ENCODE results near the gene TRPV6. TPM values are rescaled to one million over a fixed set of nuclear protein-coding genes. Genes with fewer than 3 reads are reported as not detected.

TRPV6 gene
- total RNA-seq, 3 donors from 2014 or later (not counting 1 experiment from before 2014, with no cell fraction given), result not detected

DNA sequence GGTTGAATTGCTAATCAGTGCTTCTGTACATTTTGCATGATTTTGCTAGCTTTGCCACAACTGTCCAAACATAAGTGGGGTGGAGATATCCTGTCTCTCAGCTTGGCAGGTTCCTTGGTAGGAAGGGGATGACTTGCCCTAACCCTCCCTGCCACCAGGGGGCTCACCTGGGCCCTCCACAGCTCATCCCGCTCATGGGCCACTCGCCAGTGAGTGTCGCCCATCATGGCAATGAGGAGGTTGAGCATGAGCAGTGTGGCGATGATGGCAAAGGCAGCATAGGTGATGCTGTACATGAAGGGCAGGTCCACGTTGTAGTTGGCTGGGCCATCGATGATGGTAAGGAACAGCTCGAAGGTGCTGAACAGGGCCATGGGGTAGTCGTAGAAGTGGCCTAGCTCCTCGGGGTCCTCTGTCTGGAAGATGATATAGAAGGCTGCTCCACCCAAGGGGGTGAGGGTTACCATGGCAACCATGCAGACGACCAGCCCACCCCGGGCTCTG is 12.2 kb downstream of the TRPV6 start:
- Histone ChIP-seq H3K9me3 (ENCODE audit: control insufficient read depth, insufficient read depth, low read length) (no peaks in the 10 kb centered on the region), H3K27ac (ENCODE audit: low read length) (no peak overlapping the region), H3K36me3 (ENCODE audit: control insufficient read depth, insufficient read depth, low read length) (no peaks in the 10 kb centered on the region), H3K4me3 (ENCODE audit: low read length) (no peak overlapping the region), H3K4me1 (ENCODE audit: control insufficient read depth, insufficient read depth, low read length) (no peaks in the 10 kb centered on the region), H3K27me3 (ENCODE audit: control insufficient read depth, insufficient read depth, low read length) (no peaks in the 10 kb centered on the region)
- Mint-ChIP-seq H3K27ac (no peak overlapping the region), H3K36me3 (no peaks in the 10 kb centered on the region), H3K4me1 (no peaks in the 10 kb centered on the region), H3K4me3 (no peak overlapping the region), H3K27me3 (ENCODE audit: low read depth in 2 of 2) (peaks cover 0 to 5% of the 10 kb centered on the region in 2 donors), H3K9me3 (no peaks in the 10 kb centered on the region)
- TF ChIP-seq, protein P1, sequence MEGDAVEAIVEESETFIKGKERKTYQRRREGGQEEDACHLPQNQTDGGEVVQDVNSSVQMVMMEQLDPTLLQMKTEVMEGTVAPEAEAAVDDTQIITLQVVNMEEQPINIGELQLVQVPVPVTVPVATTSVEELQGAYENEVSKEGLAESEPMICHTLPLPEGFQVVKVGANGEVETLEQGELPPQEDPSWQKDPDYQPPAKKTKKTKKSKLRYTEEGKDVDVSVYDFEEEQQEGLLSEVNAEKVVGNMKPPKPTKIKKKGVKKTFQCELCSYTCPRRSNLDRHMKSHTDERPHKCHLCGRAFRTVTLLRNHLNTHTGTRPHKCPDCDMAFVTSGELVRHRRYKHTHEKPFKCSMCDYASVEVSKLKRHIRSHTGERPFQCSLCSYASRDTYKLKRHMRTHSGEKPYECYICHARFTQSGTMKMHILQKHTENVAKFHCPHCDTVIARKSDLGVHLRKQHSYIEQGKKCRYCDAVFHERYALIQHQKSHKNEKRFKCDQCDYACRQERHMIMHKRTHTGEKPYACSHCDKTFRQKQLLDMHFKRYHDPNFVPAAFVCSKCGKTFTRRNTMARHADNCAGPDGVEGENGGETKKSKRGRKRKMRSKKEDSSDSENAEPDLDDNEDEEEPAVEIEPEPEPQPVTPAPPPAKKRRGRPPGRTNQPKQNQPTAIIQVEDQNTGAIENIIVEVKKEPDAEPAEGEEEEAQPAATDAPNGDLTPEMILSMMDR (IDR thresholded peaks at IDR 0.05), result no peak
- ATAC-seq, result peak in 1 of 3 donors; percentile 33
- peak in 1 of 2 donors; percentile 43 for DNase-seq
- intact Hi-C loops (cut with micrococcal nuclease), result no loop called here
- 86% methylated on average over 11 of the region's 11 CpGs for WGBS (ENCODE audit: insufficient coverage)

- Mint-ChIP-seq H3K27ac (no peak overlapping the region), H3K36me3 (no peaks in the 10 kb centered on the region), H3K4me1 (no peaks in the 10 kb centered on the region), H3K4me3 (no peak overlapping the region), H3K27me3 (ENCODE audit: low read depth in 2 of 2) (peaks cover 0 to 2% of the 10 kb centered on the region in 2 donors), H3K9me3 (no peaks in the 10 kb centered on the region)
- DNase-seq, result no peak
- H3K4me3 ChIP-seq (ENCODE audit: low read length), result no peak overlapping the region
- ATAC-seq, result no peak
- no peak overlapping the region for H3K27ac ChIP-seq (ENCODE audit: low read length)
- H3K36me3 ChIP-seq (ENCODE audit: control insufficient read depth, insufficient read depth, low read length), result no peaks in the 10 kb centered on the region
- H3K4me1 ChIP-seq (ENCODE audit: control insufficient read depth, insufficient read depth, low read length), result no peaks in the 10 kb centered on the region
- H3K27me3 ChIP-seq (ENCODE audit: control insufficient read depth, insufficient read depth, low read length), result no peaks in the 10 kb centered on the region
- TF ChIP-seq, protein P1 (IDR thresholded peaks at IDR 0.05), result no peak
- WGBS (ENCODE audit: insufficient coverage), result 88% methylated on average over 15 of the region's 15 CpGs
- no peaks in the 10 kb centered on the region for H3K9me3 ChIP-seq (ENCODE audit: control insufficient read depth, insufficient read depth, low read length)
- intact Hi-C loops (cut with micrococcal nuclease), result no loop called here
Measured at GRCh38 chr7:142872106-142872675, 13.4 kb downstream of the TRPV6 start.

- no peak overlapping the region for H3K27ac ChIP-seq (ENCODE audit: low read length)
- no peaks in the 10 kb centered on the region for H3K27me3 ChIP-seq (ENCODE audit: control insufficient read depth, insufficient read depth, low read length)
- 92% methylated on average over 23 of the region's 23 CpGs for WGBS (ENCODE audit: insufficient coverage)
- Mint-ChIP-seq H3K27me3 (ENCODE audit: low read depth in 2 of 2) (peaks cover 0 to 2% of the 10 kb centered on the region in 2 donors), H3K4me1 (no peaks in the 10 kb centered on the region), H3K9me3 (no peaks in the 10 kb centered on the region), H3K27ac (no peak overlapping the region), H3K4me3 (no peak overlapping the region), H3K36me3 (no peaks in the 10 kb centered on the region)
- H3K4me1 ChIP-seq (ENCODE audit: control insufficient read depth, insufficient read depth, low read length), result no peaks in the 10 kb centered on the region
- DNase-seq, result no peak
- no peak for ATAC-seq
- H3K4me3 ChIP-seq (ENCODE audit: low read length), result no peak overlapping the region
- intact Hi-C loops (cut with micrococcal nuclease), result no loop called here
- H3K36me3 ChIP-seq (ENCODE audit: control insufficient read depth, insufficient read depth, low read length), result no peaks in the 10 kb centered on the region
- TF ChIP-seq, protein P1 (IDR thresholded peaks at IDR 0.05), result no peak
- H3K9me3 ChIP-seq (ENCODE audit: control insufficient read depth, insufficient read depth, low read length), result no peaks in the 10 kb centered on the region
Measured at GRCh38 chr7:142871260-142872105, 14.1 kb downstream of the TRPV6 start.

All from natural killer cell (primary cell).